Fibroblast of lung (primary cell): ENCODE data around the gene CPNE6. TPM values are rescaled to one million over a fixed set of nuclear protein-coding genes. Genes with fewer than 3 reads are reported as not detected.
"Not testable (repeated sequence)": the region's sequence is repeated elsewhere in the genome, so short reads cannot be mapped to it uniquely, and the experiment has no call there.

Source experiments
- DNase-seq, 2 donors: peaks; one replicate each; pipeline versions ENCODE4 v3.0.0 to v3.0.0-alpha.2; 2010; ENCODE audit warnings: low read depth in 2 of 2
- H2AFZ ChIP-seq: 2 replicates; pipeline ENCODE4 v1.5.1; 2012; ENCODE audit warnings: low read length, control low read depth, inconsistent platforms
- H3K27ac ChIP-seq: 2 replicates; pipeline ENCODE4 v1.5.1; 2011; ENCODE audit warnings: low read length, control low read depth; ENCODE audit not compliant: insufficient read depth
- H3K27me3 ChIP-seq: 2 replicates; pipeline ENCODE4 v1.5.1; 2011; ENCODE audit warnings: mild to moderate bottlenecking, low read length; ENCODE audit not compliant: control insufficient read depth, insufficient read depth
- H3K36me3 ChIP-seq: 2 replicates; pipeline ENCODE4 v1.5.1; 2011; ENCODE audit warnings: low read length; ENCODE audit not compliant: control insufficient read depth, insufficient read depth
- H3K4me1 ChIP-seq: 2 replicates; pipeline ENCODE4 v1.5.1; 2011; ENCODE audit warnings: low read length; ENCODE audit not compliant: control insufficient read depth, insufficient read depth; ENCODE audit errors: extremely low read depth
- H3K4me2 ChIP-seq: 2 replicates; pipeline ENCODE4 v1.5.1; 2011; ENCODE audit warnings: low read length, control low read depth; ENCODE audit not compliant: insufficient read depth; ENCODE audit errors: extremely low read depth
- H3K4me3 ChIP-seq, 4 experiments: fragments of 200-600 bp in 1 of 4; sonication (generic) in 1 of 4; replicated peaks in 1 of 4; 2 replicates each; pipeline ENCODE4 v1.5.1; 2011 to 2016; ENCODE audit warnings: low read length in 4 of 4, low read depth in 3 of 4, mild to moderate bottlenecking in 3 of 4, control low read depth in 2 of 4, inconsistent platforms in 1 of 4, mixed read lengths in 1 of 4; ENCODE audit not compliant: insufficient read depth in 1 of 4; ENCODE audit errors: control extremely low read depth in 1 of 4
- H3K79me2 ChIP-seq: 2 replicates; pipeline ENCODE4 v1.5.1; 2012; ENCODE audit warnings: mild to moderate bottlenecking, low read length, inconsistent platforms; ENCODE audit not compliant: control insufficient read depth, insufficient read depth
- H3K9ac ChIP-seq: 2 replicates; pipeline ENCODE4 v1.5.1; 2011; ENCODE audit warnings: mild to moderate bottlenecking, low read length, control low read depth; ENCODE audit not compliant: insufficient read depth
- H3K9me3 ChIP-seq: 2 replicates; pipeline ENCODE4 v1.5.1; 2012; ENCODE audit warnings: low read depth, low read length; ENCODE audit not compliant: control insufficient read depth, insufficient read depth
- H4K20me1 ChIP-seq: 2 replicates; pipeline ENCODE4 v1.5.1; 2011; ENCODE audit warnings: low read length; ENCODE audit not compliant: control insufficient read depth, insufficient read depth; ENCODE audit errors: extremely low read depth
- CTCF ChIP-seq, 2 donors: IDR thresholded peaks in 1 of 2; conservative IDR thresholded peaks in 1 of 2; 1 replicate in 1 of 2; 2 replicates in 1 of 2; pipeline ENCODE4 v1.5.1; 2011 to 2012; ENCODE audit warnings: low read length in 2 of 2, control low read depth in 1 of 2, inconsistent platforms in 1 of 2, low read depth in 1 of 2, mild to moderate bottlenecking in 1 of 2
- EZH2 ChIP-seq: IDR thresholded peaks from 2 replicates; pipeline ENCODE4 v1.5.1; 2012; ENCODE audit warnings: low read length, control low read depth, mild to moderate bottlenecking; ENCODE audit errors: missing control alignments
- polyA plus RNA-seq, 2 donors: library from polyadenylated mRNA; depleted of rRNA in 1 of 2; stranded (reverse) in 1 of 2; unstranded in 1 of 2; fragments of >200 nt; gene quantifications; 2 replicates each; pipeline ENCODE4 v1.2.1, GENCODE V29; 2011 to 2012; ENCODE audit warnings: missing spikeins in 1 of 2
- total RNA-seq: library from RNA; depleted of rRNA; stranded (reverse); fragments of >200 nt; gene quantifications from 2 replicates; pipeline ENCODE4 v1.2.1, GENCODE V29; 2014

CPNE6 gene
- total and polyA plus RNA-seq, 2 donors (not counting 1 experiment from before 2014, with no cell fraction given), result not detected

DNA sequence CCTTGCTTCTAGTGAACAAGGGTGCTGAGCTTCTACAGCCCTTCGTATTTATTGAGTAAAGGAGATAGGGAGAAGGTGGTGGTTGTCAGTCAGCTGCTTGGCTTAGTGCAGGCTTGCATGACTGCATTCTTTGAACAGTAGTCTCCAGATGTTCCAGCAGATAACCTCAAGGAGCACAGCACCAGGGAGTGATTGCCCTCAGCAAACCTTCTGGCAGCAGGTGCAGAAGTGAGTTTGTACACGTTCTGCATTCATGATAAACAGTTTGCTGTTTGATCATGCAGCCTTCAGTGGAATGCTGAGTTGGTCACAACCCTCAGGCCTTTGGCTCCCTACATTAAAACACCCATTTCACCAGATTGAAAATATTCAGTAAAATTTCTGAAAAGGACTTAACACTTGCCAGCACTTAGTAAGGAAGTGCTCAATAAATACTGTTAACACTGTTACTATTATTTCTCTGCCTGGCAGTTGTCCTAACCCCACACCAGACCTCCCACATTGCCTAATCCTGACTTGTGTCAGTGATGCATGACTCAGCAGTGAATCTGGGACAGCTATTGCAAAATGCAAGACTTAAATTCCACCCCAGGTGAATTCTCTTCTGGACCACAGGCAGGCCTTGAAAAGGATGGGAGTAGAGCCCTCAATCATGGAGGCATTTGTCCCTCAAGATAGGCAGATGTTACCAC lies 38.5 kb upstream of the CPNE6 start:
- no peaks in the 10 kb centered on the region for H4K20me1 ChIP-seq
- H3K4me2 ChIP-seq, result no peak overlapping the region
- no peaks in the 10 kb centered on the region for H3K79me2 ChIP-seq
- no peaks in the 10 kb centered on the region for H3K27me3 ChIP-seq
- no peak overlapping the region for H2AFZ ChIP-seq
- no peak overlapping the region for H3K9ac ChIP-seq
- H3K4me3 ChIP-seq, result no peak overlapping the region
- H3K27ac ChIP-seq, result no peak overlapping the region
- peaks cover 4% of the 10 kb centered on the region for H3K4me1 ChIP-seq
- H3K9me3 ChIP-seq, result no peaks in the 10 kb centered on the region
- peak; percentile 69 to 83 for DNase-seq
- no peak for TF ChIP-seq CTCF (conservative IDR thresholded peaks at IDR 0.05 in 1 of 2, IDR thresholded peaks at IDR 0.05 in 1 of 2; ENCODE audit: low read depth in 1 of 2, low read length in 2 of 2)
- no peak for TF ChIP-seq EZH2
- no peaks in the 10 kb centered on the region for H3K36me3 ChIP-seq

DNA sequence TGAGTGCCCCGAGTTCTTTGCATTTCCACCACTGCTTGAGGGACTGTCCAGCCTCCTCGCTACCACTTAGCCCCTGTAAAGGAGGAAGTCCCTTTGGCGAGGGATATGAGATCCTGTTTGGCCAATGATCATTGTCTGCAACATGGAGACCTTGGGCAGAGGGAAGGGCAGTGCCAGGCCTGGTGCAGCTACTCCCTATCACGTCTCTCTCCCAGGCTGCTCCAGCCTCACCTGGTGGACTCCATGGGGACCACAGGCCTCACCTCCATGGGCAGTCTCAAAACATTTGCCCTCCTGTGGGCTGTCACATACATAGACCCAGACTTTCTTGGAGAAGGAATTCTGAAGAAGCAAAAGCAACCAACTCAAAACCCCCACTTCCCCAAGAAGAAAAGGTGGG lies 35.6 kb upstream of the CPNE6 start:
- not testable (repeated sequence) for H3K36me3 ChIP-seq, H3K4me1 ChIP-seq, H4K20me1 ChIP-seq, H3K9ac ChIP-seq, H2AFZ ChIP-seq, H3K27ac ChIP-seq, H3K27me3 ChIP-seq, H3K9me3 ChIP-seq, H3K79me2 ChIP-seq, DNase-seq
- peak overlapping the region; percentile 13 for H3K4me2 ChIP-seq
- peak overlapping the region in 1 of 4 experiments; percentile 60 for H3K4me3 ChIP-seq

DNA sequence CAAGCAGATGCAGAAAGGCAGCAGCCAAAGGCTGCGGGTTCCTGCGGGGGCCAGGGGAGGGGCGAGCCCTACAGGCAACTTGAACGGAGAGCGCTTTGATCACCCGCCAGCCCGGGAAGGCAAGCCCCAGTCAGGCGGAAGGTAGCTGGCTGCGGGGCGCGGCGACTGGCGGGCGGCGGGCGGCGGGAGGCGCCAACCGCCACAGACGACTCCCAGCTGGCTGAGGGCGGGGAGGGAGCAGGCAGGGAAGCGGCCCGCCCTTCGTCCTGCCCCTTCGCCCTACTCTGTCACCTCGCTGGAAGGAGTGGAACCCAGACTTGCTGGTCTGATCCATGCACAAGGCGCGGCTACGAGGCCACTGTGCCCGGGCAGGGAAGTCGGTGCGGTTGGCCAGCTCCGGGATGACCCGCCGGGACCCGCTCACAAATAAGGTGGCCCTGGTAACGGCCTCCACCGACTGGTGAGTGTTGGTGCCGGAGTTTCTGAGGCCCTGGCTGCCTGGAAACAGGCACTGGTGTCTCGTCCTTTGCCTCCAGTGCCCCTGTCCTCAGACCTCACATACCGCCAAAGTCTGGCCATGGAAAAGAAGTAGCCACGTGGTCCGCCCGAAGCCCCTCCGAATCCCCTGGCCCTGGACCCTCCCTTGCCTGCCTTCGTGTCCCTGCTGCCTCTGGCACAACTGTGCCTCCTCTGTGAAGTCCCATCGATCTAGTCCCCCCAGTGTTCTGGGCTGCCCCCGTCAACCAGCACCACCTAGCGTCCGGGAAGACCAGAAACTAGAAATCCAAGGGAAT lies 35.0 kb upstream of the CPNE6 start:
- peak overlapping the region; percentile 51 for H3K27ac ChIP-seq
- TF ChIP-seq CTCF (conservative IDR thresholded peaks at IDR 0.05 in 1 of 2, IDR thresholded peaks at IDR 0.05 in 1 of 2; ENCODE audit: low read depth in 1 of 2, low read length in 2 of 2) (peak; percentile 81), EZH2 (no peak)

DNA sequence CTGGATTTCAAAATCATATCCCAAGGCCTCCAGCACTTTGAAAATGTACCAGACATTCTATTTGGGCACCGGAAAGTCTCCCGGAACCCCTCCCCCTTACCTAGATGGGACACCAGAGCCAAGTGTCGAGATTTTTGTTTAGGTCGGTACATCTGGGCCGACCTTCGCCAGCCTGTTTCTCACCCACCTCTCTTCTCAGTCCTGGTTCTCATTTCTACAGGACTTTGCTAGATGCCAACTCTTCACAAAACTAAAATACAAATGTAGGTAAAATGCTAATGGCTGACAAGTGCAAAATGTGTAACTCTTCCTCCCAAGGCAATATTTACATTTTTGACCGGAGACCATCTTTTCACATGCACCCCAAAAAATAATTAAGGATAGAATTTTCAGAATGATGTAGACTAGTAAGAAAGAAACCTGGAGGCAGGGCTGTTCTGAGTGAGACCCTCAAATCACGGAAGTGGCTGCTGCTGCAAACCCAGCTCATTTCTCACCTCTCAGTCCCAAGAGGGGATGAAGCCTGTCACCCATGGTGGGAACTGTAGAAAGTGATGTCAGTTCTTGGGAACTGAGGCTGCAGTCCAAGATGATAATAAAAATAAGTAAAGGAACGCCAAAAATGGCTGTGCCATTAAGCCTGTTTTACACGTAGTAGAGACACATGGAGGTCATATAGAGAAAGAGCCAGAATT lies 34.3 kb upstream of the CPNE6 start:
- peak overlapping the region in 2 of 4 experiments; percentile 48 to 60 for H3K4me3 ChIP-seq
- H3K36me3 ChIP-seq, H2AFZ ChIP-seq, H4K20me1 ChIP-seq, H3K27me3 ChIP-seq, H3K27ac ChIP-seq, DNase-seq, H3K4me1 ChIP-seq, H3K79me2 ChIP-seq, H3K9ac ChIP-seq, H3K9me3 ChIP-seq: not testable (repeated sequence)
- peak overlapping the region; percentile 82 for H3K4me2 ChIP-seq

More for the DNA sequence above, 35.0 kb upstream of the CPNE6 start:
- H3K9me3 ChIP-seq, result no peaks in the 10 kb centered on the region
- peak overlapping the region; percentile 55 for H3K9ac ChIP-seq
- peak; percentile 59 to 62 for DNase-seq
- H2AFZ ChIP-seq, result peak overlapping the region; percentile 89
- no peaks in the 10 kb centered on the region for H3K36me3 ChIP-seq
- peak overlapping the region; percentile 82 for H3K4me2 ChIP-seq
- H3K4me3 ChIP-seq, result peak overlapping the region; percentile 48 to 60 (median 50)
- no peaks in the 10 kb centered on the region for H3K79me2 ChIP-seq
- H4K20me1 ChIP-seq, result no peaks in the 10 kb centered on the region
- no peaks in the 10 kb centered on the region for H3K27me3 ChIP-seq
- peaks cover 4% of the 10 kb centered on the region for H3K4me1 ChIP-seq
